ENCODE results near the gene MAGEB16.

The MAGEB16 gene

GRCh38 chrX:35798042-35798441, at the start of gene MAGEB16:
Gene MAGEB16, plus strand, starts transcription at chrX:35798342. Its CDS starts 3,855 bp downstream, at chrX:35802197.
- no peak for DNase-seq

GRCh38 chrX:35773958-35774564, 24.1 kb upstream of the MAGEB16 start:
- no peak for DNase-seq

GRCh38 chrX:35785075-35785474, 13.1 kb upstream of the MAGEB16 start:
- DNase-seq: no peak

- DNase-seq: no peak
These were observed 11.9 kb upstream of the MAGEB16 start for GRCh38 chrX:35786271-35786670.

GRCh38 chrX:35787867-35788266, 10.3 kb upstream of the MAGEB16 start:
- no peak for DNase-seq

- DNase-seq: no peak
These were observed 2.3 kb downstream of the MAGEB16 start for GRCh38 chrX:35800474-35800873.

- no peak for DNase-seq
These were observed 11.6 kb downstream of the MAGEB16 start for GRCh38 chrX:35809781-35810180.

GRCh38 chrX:35819241-35819640, 21.1 kb downstream of the MAGEB16 start:
- no peak for DNase-seq

GRCh38 chrX:35826503-35826902, 28.4 kb downstream of the MAGEB16 start:
- no peak for DNase-seq

- DNase-seq: no peak
These were observed 31.4 kb downstream of the MAGEB16 start for GRCh38 chrX:35829501-35829900.

- DNase-seq: no peak
These were observed 43.7 kb downstream of the MAGEB16 start for GRCh38 chrX:35841872-35842271.

GRCh38 chrX:35842674-35843073, 44.5 kb downstream of the MAGEB16 start:
- peak in 4 of 56 donors; percentile 0 to 1 (median 0) for DNase-seq

- DNase-seq: no peak
These were observed 49.6 kb downstream of the MAGEB16 start for GRCh38 chrX:35847736-35848135.
